HG03565 (cell line): ENCODE data around the gene TMEM255B.

Source experiments
- ATAC-seq: cut with Tn5 transposase; IDR thresholded peaks from one replicate; pipeline ENCODE4 v1.9.1; 2021; ENCODE audit warnings: mild to moderate bottlenecking, moderate library complexity; ENCODE audit not compliant: unreplicated experiment

The TMEM255B gene

DNA sequence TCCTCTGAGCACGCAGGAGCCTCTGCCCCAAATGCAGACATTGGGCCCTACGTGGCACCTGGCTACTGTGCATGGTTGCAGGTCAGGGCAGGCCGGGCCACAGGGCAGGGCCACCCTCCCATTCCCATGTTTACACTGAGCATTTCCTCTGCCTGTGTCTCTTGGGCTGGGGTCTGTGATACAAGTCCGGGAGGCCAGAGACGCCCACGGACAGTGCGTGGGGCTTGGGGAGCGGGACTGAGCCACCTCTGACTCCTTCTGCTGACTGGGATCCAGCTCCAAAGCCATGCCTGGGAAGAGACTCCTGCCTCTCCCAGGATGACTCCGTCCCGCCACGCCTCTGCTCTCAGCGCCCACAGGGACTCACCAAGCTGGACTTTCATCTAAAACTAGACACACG lies 86.0 kb downstream of the TMEM255B start:
- no peak for ATAC-seq

DNA sequence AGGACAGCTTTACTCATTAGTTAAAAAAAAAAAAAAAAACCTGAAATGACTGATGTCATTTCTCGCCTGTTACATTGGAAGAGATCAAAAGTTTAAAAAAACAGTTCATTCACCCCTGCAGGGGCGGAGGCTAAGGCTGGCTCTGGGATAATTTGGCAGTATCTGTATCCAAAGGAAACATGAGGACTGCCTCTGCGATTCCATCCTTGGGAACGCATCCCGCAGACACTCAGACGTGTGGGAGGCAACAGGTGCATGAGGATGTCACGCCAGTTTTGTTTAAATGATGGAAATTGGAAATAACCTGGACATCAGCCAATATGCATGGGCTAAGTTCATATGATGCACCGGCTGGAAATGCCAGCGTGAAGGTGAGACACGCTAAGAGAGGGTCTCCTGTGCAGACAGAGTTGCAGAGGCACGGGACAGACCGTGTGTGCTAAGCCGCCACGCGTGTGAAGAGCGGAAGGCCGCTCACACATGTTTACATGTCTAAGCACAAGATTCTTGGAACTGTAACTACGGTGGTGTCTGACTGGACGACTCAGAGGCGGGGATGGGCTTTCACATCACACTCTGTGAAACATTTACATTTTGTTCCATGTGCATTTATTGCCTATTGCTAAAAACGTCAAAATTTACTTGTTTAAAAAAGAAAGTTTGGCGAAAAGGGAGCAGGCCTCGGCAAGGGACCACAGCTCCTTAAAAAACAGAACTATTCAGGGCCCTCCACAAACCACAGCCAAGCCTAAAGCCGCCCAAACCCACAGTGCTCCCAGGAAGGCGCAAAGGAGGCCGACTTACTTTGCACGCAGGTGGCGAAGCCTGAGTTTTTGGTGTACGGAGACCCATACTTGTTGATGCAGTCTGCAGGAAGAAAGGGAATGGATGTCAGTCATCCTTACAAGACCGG lies 87.0 kb downstream of the TMEM255B start:
- no peak for ATAC-seq

DNA sequence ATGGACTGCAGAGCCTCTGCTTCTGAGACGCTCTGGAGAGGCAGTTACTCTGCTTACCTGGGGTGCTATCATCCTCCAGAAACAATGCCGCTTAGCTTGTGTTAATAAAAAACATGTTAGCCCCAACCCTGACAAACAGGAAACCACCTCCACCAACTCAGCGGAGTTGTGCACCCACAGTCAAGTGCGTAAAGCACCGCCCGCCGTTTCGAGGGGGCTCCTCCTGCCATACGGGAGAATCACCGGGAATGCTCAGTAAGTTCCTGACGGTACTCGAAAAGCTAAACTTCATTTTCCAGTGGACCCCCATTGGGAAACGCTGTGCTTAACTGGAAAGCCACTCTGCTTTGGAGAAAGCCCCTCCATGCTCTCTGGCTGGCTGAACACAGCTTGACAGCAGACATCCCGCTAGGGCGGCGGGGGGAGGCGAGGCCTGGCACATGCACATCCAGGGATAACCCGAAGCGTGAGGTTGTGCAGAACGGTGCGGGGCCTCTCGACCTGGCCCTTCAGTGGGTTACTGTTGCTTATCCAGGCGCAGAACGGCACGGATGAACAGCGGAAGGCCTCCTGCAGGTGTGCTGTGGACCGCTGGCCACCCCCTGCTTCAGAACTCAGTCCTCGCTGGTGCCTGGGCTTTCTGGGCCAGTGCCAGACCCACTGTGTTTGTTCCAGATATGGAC lies 87.8 kb downstream of the TMEM255B start:
- no peak for ATAC-seq

DNA sequence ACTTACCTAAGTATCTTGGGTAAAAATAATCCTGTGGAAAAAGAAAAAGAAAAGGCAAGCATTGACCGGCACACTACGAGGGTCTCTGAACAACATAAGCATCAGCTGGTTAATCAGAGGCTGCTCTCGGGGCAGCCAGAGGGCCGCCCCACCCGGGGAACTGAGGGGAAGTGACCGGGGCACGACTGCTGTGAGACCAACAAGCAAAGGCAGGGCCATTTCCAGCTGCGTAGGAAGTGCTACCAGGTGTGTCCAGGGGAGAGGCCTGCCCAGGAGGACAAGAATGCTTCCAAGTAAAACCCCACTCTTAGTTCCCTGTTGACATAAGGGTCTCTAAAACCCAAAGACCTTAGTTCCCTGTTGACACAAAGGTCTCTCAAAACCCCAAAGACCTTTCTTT lies 89.0 kb downstream of the TMEM255B start:
- no peak for ATAC-seq

DNA sequence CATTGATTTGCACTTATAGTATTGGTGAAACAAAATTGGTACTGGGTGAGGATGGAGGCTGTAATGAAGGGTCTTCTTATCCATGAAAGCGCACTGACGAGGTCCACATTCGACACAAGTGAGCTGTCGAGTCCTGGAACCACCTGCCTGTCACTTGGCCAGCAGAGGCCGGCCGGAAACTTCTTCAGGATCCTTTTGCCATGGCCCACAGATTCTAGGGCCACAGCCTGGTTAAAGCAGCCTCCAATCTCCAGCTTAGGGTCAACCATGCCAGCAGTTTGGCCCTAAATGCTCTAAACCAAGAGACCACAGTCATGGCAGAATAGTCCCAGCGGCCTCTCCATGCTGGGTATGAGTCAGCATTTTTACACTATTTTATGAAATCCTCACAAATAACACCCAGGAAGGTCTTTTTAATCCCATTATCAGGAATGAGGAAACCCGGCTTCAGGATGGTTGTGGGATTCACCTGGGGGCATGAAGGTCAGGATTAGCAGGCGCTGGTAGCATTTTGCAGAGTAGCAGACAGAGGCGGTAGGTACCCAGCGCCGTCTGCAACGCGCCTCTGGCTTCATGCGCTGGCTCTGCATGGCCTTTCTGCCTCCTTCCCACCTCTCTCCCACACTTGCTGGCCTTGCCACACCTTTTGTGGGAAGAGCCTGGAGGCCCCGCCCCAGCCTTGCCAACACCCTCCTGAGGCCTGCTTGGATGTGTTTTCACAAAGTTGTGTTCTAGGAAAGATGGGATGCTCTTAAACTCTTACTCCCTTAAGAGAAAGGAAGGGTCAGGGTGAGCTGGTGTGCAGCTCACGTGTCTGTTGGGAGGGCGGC lies 89.6 kb downstream of the TMEM255B start:
- ATAC-seq, result no peak

DNA sequence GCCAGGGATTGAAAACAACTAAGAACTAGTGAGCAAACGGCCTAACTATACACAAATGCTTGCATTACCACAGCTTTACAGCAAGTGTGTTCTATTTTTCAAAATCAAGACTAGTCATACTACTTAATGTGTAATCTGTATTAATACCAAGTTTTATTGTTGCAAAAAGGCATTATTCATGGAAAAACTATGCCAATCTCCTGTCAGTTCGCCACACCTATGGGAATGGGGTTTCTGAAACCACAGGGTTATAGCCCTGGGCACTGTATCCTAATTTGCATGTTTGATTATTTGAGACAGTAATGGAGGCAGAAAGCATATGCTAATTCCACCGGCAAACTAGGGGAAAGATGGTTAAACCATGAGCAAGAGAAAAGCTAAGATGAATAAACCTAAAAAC lies 90.5 kb downstream of the TMEM255B start:
- no peak for ATAC-seq

DNA sequence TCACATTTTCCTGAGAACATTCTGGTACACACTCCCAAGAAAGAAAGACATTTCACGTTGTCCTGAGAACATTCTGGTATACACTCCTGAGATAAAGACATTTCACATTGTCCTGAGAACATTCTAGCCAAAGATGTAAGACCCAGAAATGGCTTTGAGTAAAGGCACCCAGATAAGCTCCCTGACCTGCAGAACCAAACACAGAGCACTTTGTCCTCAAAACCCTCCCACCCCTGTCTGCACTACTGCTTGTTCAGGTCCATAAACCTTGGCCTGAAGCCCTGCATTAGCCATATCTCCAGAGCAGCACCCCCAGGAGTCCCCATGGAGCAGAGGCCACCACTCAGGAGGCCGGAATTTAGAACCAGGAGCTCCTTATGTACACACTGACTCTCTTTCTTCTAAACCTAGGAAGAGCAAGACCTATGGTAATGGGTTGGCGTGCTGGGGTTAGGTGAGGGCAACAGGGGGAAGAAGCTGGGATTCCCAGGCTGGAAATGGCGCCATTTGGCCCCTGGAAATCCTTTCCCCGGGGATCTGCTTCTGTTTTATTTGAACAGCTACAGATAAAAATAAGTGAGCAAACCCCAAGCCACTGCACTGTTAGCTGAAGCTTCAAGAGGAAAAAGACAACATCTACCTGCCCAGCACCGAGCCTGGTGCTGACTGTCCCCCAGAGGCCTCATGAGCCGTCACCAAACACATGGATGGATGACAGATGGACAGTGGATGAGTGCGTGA lies 91.1 kb downstream of the TMEM255B start:
- no peak for ATAC-seq

DNA sequence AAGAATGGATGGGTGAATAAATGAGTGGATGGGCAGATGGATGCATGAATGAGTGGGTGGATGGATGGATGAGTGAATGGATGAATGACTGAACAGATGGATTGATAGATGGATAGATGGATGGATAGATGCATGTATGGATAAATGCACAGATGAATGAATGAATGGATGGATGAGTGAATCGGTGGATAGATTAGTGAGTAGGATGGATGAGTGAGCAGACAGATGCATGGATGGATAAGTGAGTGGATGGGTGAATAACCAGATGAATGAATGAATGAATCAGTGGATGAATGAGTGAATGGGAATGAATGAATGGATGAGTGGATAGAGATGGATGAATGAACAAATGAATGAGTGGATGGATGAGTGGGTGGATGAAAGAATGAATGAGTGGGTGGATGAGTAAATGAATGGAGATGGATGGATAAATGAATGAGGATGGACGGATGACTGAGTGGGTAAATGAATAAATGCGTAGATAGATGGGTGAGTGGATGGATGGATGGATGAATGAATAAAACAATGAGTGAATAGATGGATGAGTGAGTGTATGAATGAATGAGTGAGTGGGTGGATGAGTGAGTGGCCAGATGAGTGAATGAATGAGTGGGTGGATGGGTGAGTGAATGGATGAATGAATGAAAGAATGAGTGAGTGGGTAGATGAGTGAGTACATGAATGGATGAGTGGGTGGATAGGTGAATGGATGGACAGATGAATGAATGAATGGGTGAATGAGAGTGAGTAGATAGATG lies 91.9 kb downstream of the TMEM255B start:
- ATAC-seq, result no peak

DNA sequence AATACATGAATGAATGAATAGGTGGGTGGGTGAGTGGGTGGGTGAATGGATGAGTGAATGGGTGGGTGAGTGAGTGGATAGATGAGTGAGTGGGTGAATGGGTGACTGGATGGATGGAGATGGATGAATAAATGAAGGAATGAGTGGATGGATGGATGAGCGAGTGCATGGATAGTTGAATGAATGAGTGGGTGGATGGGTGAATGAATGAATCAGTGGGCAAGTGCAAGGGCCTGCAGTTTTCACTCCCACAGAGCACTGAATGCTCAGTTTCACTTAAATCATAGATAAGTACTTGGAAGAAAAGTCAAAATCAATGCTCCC lies 92.4 kb downstream of the TMEM255B start:
- ATAC-seq, result no peak

DNA sequence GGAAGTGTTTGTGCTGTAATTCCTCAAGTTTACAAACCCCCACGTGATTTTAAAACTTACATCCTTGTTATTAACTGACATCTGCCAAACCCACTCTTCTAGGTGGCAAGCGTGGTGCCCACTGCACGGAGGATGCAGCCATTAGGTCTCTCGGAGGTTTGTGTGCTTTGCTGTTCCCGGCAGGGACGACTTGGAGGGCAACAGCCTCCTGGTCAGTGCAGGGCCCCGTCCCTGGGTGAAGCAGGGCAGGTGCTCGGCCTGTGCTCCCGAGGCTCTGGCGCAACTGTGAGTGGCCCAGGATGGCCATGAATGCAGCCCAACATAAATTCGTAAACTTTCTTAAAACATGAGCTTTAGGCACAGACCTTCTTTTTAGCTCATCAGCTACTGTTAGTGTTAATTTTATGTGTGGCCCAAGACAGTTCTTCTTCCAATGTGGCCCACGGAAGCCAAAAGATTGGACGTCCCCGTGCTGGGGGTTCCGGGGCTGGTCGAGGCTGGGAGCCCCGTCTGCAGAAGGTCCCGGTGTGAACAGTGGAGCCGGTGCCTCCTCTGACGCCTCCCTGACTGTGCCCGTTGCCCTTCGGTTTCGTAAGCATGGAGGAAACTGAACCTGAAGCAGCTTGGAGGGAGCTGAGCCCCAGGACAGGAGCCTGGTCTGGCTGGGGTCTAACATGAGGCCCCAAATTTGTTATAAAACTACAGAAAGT lies 93.0 kb downstream of the TMEM255B start:
- ATAC-seq, result no peak

DNA sequence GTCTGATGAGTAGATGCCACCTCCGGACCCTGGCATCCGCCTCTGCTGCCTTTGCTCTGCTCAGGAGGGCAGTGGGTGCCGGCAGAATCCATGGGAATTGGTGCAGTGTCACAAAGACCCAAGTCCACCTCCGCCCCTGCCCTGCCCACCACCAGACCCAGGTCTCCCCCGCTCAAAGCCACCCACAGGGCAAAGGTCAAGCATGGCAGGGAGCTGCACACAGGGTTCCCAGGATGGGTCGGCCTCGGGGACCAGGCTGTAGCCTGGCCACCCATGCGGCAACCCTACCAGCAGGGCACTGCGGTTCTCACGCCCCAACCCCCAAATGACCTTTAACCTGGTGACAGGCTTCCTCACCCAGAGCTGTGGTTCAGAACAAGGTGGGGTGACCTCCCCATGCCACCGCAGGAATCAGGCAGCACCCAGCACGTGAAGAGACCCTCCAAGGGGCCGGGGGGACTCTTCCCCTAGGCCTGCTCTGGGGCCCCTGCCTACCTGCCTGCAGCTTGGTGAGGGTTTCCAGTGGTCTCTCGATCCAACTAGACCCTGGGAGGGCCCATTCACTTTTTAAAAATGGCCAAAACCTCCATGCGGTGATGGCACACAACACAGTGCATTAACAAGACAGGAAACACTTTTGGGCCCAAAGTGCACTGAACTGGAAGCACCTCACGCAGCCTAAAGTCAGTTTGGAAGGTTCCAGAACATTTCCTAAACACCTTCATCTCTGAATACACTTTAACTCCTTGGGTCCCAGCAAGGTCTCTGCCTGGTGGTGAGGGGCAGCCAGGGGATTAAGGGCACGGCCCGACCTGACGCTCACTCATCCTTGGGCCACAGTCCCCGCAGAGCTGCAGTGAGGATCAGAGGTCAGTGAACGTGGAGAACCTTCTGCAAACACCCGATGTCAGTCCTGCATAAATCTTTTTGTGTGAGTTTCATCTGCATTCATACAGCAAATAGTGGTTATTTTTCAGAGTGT lies 93.8 kb downstream of the TMEM255B start:
- no peak for ATAC-seq

DNA sequence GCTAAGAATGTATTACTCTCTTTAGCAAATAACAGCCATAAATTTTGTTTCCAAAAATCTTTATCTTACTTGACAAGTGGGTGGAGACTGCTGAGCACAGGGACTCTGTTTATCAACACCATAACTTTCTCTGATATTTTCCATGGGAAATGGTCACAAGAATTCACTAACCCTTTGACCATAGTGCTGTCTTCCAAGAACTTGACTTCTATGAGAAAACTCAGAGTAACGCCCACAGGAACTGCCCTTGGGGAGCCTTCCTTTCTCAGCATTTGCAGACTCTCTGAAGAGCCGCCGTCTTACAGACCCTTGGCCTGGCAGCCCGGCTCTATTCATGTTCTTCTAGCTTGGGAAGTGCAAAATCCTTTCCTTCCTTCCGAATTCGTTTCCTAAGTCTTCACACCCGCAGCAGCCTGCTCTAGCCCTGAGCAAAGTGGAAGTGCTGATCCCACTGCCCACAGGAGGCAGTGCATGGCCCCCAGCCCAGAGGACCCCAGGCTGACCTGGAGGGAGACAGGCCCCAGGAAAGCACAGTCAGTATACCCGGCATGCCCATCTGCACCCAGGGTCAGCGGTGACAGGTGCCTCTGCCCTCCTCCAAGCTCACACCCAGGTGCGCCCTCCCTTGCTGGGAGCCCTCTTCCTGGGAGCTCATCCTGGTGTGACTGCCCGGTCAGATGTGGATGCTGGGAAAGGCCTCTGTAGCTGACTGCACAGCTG lies 94.7 kb downstream of the TMEM255B start:
- ATAC-seq, result no peak

DNA sequence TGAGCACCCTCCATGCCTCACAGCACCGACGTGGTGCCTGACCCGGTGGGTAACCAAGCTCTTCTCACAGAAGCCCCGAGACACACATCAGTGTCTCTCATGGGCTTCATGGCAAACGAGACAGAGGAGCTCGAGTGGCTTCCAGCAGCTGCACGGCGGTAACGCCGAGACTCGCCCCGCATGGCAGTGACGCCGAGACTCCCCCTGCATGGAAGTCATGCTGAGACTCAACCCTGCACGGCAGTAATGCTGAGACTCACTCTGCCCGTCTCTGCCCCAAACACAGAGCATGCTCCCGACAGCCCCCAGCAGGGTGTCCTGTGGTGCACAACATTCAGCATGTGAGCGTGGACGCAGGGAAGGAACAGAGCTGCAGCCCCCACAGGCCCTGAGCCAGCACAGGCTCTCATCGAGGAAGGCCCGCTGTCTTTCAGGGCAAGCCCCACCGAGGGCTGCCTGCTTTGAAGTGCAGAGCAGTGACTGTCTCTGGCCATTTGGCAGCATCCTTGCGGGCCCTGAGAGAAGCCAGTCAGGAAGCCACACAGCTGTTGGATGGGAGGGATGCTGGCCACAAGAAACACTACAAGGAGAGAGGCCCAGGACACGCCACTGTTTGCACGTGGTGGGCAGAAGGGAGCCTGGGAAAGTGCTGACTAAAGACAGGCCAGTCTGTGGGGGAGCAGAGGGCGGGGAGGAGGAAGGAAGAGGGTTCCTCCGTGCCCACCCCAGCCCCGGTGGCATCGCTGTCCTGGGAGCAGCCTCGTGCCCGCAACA lies 95.4 kb downstream of the TMEM255B start:
- ATAC-seq, result no peak

DNA sequence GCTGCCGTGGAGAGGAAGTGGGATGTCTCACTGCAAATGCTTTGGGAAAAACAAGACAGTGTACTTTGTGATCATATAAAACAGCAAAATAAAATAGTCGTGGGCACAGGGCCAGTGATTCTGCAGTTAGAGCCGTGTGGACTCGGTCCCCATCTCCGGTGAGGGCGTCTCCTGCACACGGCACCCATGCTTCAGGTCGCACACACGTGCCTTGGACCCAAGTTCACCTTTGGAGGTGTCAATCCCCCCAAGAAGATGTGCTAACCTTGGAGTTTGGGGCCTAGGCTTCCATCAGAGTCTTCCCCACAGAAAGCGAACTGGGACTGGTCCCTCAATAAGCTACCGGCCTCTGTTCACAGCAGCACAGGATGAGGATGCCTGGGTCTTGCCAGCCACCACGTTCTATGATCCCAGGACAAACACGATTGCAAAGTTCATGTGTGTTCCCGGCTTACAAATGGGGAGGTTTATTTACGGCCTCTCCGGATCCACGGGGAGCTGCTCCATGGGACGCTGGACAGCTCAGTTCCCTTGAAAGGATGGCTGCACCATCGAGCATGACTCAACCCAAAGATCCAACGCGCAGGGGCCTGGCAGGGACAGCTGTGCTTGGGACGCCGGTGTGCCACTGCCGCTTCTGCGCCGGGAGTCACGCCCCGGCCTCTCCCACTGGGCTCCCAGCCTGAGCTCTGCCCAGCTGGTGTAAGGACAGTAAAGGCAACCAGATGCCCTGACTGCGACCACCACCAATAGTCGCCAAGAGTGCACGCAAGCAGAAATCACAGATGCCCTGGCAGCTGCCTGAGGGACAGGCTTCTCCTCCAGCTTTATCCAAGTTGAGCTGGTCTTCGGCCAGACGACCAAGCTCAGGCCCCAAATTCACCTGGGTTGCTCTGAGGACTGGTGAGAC lies 96.2 kb downstream of the TMEM255B start:
- ATAC-seq, result no peak

DNA sequence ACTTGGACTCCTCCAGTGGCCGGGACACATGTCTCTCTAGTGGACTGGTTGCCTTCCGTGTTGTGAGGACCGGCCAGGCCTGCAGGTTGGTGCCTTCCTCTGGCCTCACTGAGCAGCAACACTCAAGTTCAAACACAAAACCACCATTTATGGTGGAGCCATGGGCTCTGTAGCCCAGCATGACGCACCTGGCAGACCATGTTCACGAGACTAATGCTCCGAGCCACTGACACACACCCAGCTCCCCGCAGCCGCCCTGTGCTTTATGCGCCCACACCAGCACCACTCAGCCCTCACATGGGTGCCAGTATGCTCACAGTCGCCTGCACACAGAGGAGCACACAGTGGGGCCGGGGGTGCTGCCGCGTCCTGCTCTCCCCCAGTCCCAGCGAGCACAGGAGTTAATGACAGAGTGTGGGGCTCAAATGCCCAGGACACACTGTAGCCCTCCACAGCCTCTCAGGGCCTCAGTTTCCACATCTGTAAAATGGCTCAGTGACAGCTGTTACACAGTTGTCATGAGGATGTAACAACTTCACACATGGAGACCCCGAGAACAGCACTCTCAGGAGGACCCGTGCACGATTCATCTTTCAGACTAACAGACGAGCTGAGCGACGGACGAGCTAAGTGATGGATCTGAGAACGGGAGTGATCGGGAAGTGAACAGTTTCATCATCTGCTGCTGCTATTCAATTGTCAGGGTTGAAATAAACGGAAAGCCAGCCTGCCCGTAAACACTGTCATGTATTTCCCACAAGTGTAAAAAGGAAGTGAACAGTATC lies 97.1 kb downstream of the TMEM255B start:
- no peak for ATAC-seq
